GM12878 (cell line): ENCODE measurements around the gene PRKCE. TPM values are rescaled to one million over a fixed set of nuclear protein-coding genes. Genes with fewer than 3 reads are reported as not detected.

Source experiments
- BCL3 ChIP-seq: IDR thresholded peaks from 2 replicates; pipeline ENCODE4 v1.6.1; 2011; ENCODE audit warnings: borderline replicate concordance, low read depth, mild to moderate bottlenecking, moderate library complexity, low read length; ENCODE audit not compliant: insufficient read depth, poor library complexity, severe bottlenecking
- BCLAF1 ChIP-seq: fragments of 450-650 bp; IDR thresholded peaks from 2 replicates; pipeline ENCODE4 v1.6.1; 2017; ENCODE audit warnings: antibody characterized with exemption, mild to moderate bottlenecking, moderate library complexity
- BRCA1 ChIP-seq: IDR thresholded peaks from 2 replicates; pipeline ENCODE4 v1.6.1; 2011; ENCODE audit warnings: low read depth, low read length, improper control_type of control experiment
- CTCF ChIP-seq, 3 experiments: IDR thresholded peaks in 2 of 3; conservative IDR thresholded peaks in 1 of 3; 2 replicates each; pipeline ENCODE4 v1.5.1; 2011; ENCODE audit warnings: low read depth in 3 of 3, low read length in 3 of 3, mild to moderate bottlenecking in 3 of 3, control low read depth in 2 of 3, moderate library complexity in 2 of 3, inconsistent platforms in 1 of 3, mixed read lengths in 1 of 3; ENCODE audit not compliant: control insufficient read depth in 2 of 3, insufficient read depth in 1 of 3; ENCODE audit errors: extremely low read depth in 1 of 3
- DPF2 ChIP-seq: fragments of 450-650 bp; IDR thresholded peaks from 2 replicates; pipeline ENCODE4 v1.6.1; 2017; ENCODE audit warnings: mild to moderate bottlenecking
- ETV6 ChIP-seq, 2 experiments: fragments of 450-650 bp in 1 of 2; IDR thresholded peaks in 1 of 2; conservative IDR thresholded peaks in 1 of 2; 2 replicates each; pipeline ENCODE4 v1.6.1; 2014; ENCODE audit warnings: antibody characterized with exemption in 1 of 2, borderline replicate concordance in 1 of 2, low read depth in 1 of 2, mild to moderate bottlenecking in 1 of 2, moderate library complexity in 1 of 2
- HCFC1 ChIP-seq: fragments of 150-350 bp; IDR thresholded peaks from 2 replicates; pipeline ENCODE4 v1.6.1; 2014; ENCODE audit warnings: low read length
- IKZF2 ChIP-seq, 2 experiments: fragments of 450-650 bp; IDR thresholded peaks; 2 replicates each; pipeline ENCODE4 v1.6.1; 2017; ENCODE audit warnings: mild to moderate bottlenecking in 2 of 2, moderate library complexity in 2 of 2
- IRF3 ChIP-seq: fragments of 450-650 bp; IDR thresholded peaks from 2 replicates; pipeline ENCODE4 v1.6.1; 2014; ENCODE audit warnings: mild to moderate bottlenecking
- KLF5 ChIP-seq: fragments of 450-650 bp; IDR thresholded peaks from 2 replicates; pipeline ENCODE4 v1.6.1; 2014; ENCODE audit warnings: mild to moderate bottlenecking; ENCODE audit not compliant: partially characterized antibody
- NFXL1 ChIP-seq: fragments of 450-650 bp; IDR thresholded peaks from 2 replicates; pipeline ENCODE4 v1.6.1; 2017; ENCODE audit warnings: antibody characterized with exemption, mild to moderate bottlenecking, borderline replicate concordance
- NFYA ChIP-seq: IDR thresholded peaks from 2 replicates; pipeline ENCODE4 v1.6.1; 2011; ENCODE audit warnings: low read depth, mild to moderate bottlenecking, low read length, improper control_type of control experiment, borderline replicate concordance
- PBX3 ChIP-seq: IDR thresholded peaks from 2 replicates; pipeline ENCODE4 v1.6.1; 2011; ENCODE audit warnings: mild to moderate bottlenecking, low read depth, low read length, moderate library complexity; ENCODE audit not compliant: insufficient replicate concordance
- RB1 ChIP-seq: fragments of 450-650 bp; formaldehyde crosslinking; IDR thresholded peaks from 2 replicates; pipeline ENCODE4 v1.6.1; 2017; ENCODE audit warnings: mild to moderate bottlenecking, borderline replicate concordance
- RCOR1 ChIP-seq: conservative IDR thresholded peaks from 2 replicates; pipeline ENCODE4 v1.6.1; 2012; ENCODE audit warnings: low read depth, low read length, improper control_type of control experiment
- STAT3 ChIP-seq: IDR thresholded peaks from 2 replicates; pipeline ENCODE4 v1.6.1; 2011; ENCODE audit warnings: low read depth, low read length, improper control_type of control experiment
- SUPT20H ChIP-seq: IDR thresholded peaks from 2 replicates; pipeline ENCODE4 v1.6.1; 2011; ENCODE audit warnings: low read depth, mild to moderate bottlenecking, low read length, moderate library complexity, borderline replicate concordance; ENCODE audit not compliant: control insufficient read depth
- TCF12 ChIP-seq: IDR thresholded peaks from 2 replicates; pipeline ENCODE4 v1.6.1; 2011; ENCODE audit warnings: low read depth, mild to moderate bottlenecking, low read length
- YY1 ChIP-seq: IDR thresholded peaks from 2 replicates; pipeline ENCODE4 v1.6.1; 2011; ENCODE audit warnings: low read depth, mild to moderate bottlenecking, low read length
- polyA plus RNA-seq, 11 experiments: library from polyadenylated mRNA; depleted of rRNA in 4 of 11; unstranded in 6 of 11; stranded (reverse) in 5 of 11; fragments of >200 nt; fragmentation: Nextera tagmentation in 4 of 11; fragmentation: Illumina TruSeq in 1 of 11; extraction: Ambion mirVana in 4 of 11; extraction: Trizol in 1 of 11; gene quantifications; 1 replicate in 1 of 11; 2 replicates in 10 of 11; pipeline versions ENCODE4 v1.2.1 to v1.2.3, GENCODE V29; 2011 to 2016; ENCODE audit warnings: inconsistent platforms in 2 of 11, missing spikeins in 2 of 11, low read depth in 1 of 11
- total RNA-seq, 4 experiments: library from RNA; depleted of rRNA in 3 of 4; stranded (reverse); fragments of >200 nt in 3 of 4; fragmentation: Illumina TruSeq in 1 of 4; extraction: Trizol in 1 of 4; gene quantifications; 2 replicates each; pipeline versions ENCODE4 v1.2.1 to v1.2.3, GENCODE V29; 2013 to 2021

Gene PRKCE
- total and polyA plus RNA-seq, 10 of the 15 experiments (the other 5 are each of a cell fraction or from before 2014, with no cell fraction given), result 2.6 to 28.2 (median 11.3) TPM

- no peak for TF ChIP-seq SUPT20H
- TF ChIP-seq CTCF (IDR thresholded peaks at IDR 0.05 in 2 of 3, conservative IDR thresholded peaks at IDR 0.05 in 1 of 3; ENCODE audit: control insufficient read depth in 2 of 3, extremely low read depth in 1 of 3, insufficient read depth in 1 of 3, low read depth in 3 of 3, low read length in 3 of 3), result peak; percentile 38 to 49 (median 48); a peak in 5 of 6 replicates
- TF ChIP-seq PBX3, result no peak
- no peak for TF ChIP-seq KLF5
- peak; percentile 70; the same call in 1 of the 2 replicates for TF ChIP-seq TCF12
- TF ChIP-seq IRF3, result no peak
- TF ChIP-seq RB1, result peak; percentile 98; the same call in 1 of the 2 replicates
- peak; percentile 91 for TF ChIP-seq DPF2
- 0 out of 2 replicates have a peak, but pooled peaks have one; percentile 37 for TF ChIP-seq NFXL1
- no peak for TF ChIP-seq BCLAF1
- TF ChIP-seq BRCA1, result no peak
- TF ChIP-seq BCL3, result peak; percentile 55
- no peak for TF ChIP-seq STAT3
- peak; percentile 73 for TF ChIP-seq YY1
- TF ChIP-seq RCOR1, result 0 out of 2 replicates have a peak, but pooled peaks have one; percentile 73
- TF ChIP-seq HCFC1, result peak; percentile 35; the same call in 1 of the 2 replicates
- peak; percentile 80 to 88 for TF ChIP-seq IKZF2 (IDR thresholded peaks at IDR 0.05)
- TF ChIP-seq ETV6 (conservative IDR thresholded peaks at IDR 0.05 in 1 of 2, IDR thresholded peaks at IDR 0.05 in 1 of 2; ENCODE audit: borderline replicate concordance in 1 of 2, low read depth in 1 of 2), result peak in 1 of 2 experiments; percentile 95; a peak in 2 of 4 replicates
- no peak for TF ChIP-seq NFYA
Measured at GRCh38 chr2:45650851-45651414, 542 bp upstream of the PRKCE start (continued).
